Sigmoid colon (tissue), 4 donors: ENCODE measurements around the gene C2orf66.

Experiments
- CTCF ChIP-seq, 4 experiments: fragments of 450-650 bp in 3 of 4; fragments of 200-600 bp in 1 of 4; IDR thresholded peaks; one replicate each; pipeline ENCODE4 v1.5.1; 2016 to 2019; ENCODE audit warnings: antibody characterized with exemption in 4 of 4, mild to moderate bottlenecking in 3 of 4, moderate library complexity in 2 of 4
- POLR2A ChIP-seq, 2 donors: fragments of 450-650 bp; IDR thresholded peaks; one replicate each; pipeline ENCODE4 v1.6.1; 2016; ENCODE audit warnings: antibody characterized with exemption in 2 of 2, mild to moderate bottlenecking in 2 of 2, moderate library complexity in 2 of 2
- POLR2AphosphoS5 ChIP-seq, 4 donors: sonication (generic); formaldehyde crosslinking; IDR thresholded peaks; one replicate each; pipeline ENCODE4 v1.6.1; 2017; ENCODE audit warnings: antibody characterized with exemption in 4 of 4

GRCh38 chr2:196836440-196836839 lies 27.3 kb upstream of the C2orf66 start:
- TF ChIP-seq CTCF (IDR thresholded peaks at IDR 0.05) (no peak), POLR2A (IDR thresholded peaks at IDR 0.05) (no peak), POLR2AphosphoS5 (IDR thresholded peaks at IDR 0.05) (no peak)
